WTC11 (cell line): Measurements from ENCODE around the gene PAQR4. TPM values are rescaled to one million over a fixed set of nuclear protein-coding genes. Genes with fewer than 3 reads are reported as not detected.

Experiments
- ATAC-seq: fragments of 200-7000 bp; cut with Tn5 transposase; 2 replicates; pipeline ENCODE4 v1.10.0; 2021; ENCODE audit warnings: mild to moderate bottlenecking, moderate library complexity
- CTCF ChIA-PET: fragments of 300-600 bp; sonication (Branson Sonifier 250); formaldehyde crosslinking; loops from one replicate; lab custom pipeline; 2021; ENCODE audit warnings: antibody characterized with exemption; lab: Charles Lee
- POLR2A ChIA-PET: fragments of 350-600 bp; sonication (Branson Sonifier 250); formaldehyde crosslinking; loops from one replicate; lab custom pipeline; 2021; ENCODE audit warnings: antibody characterized with exemption; lab: Charles Lee
- DNase-seq: peaks from one replicate; pipeline ENCODE4 v3.0.0; 2021; ENCODE audit warnings: low spot score
- H3K27ac Mint-ChIP-seq: 2 replicates; pipeline ENCODE4 v1.8.0; 2021; ENCODE audit warnings: mixed read lengths
- H3K27me3 Mint-ChIP-seq: 2 replicates; pipeline ENCODE4 v1.8.0; 2021; ENCODE audit warnings: low read depth, mild to moderate bottlenecking, moderate library complexity, mixed read lengths
- H3K36me3 Mint-ChIP-seq: 2 replicates; pipeline ENCODE4 v1.8.0; 2021; ENCODE audit warnings: mixed read lengths
- H3K4me1 Mint-ChIP-seq: 2 replicates; pipeline ENCODE4 v1.8.0; 2022; ENCODE audit warnings: mixed read lengths
- H3K4me3 Mint-ChIP-seq: 2 replicates; pipeline ENCODE4 v1.8.0; 2021; ENCODE audit warnings: mild to moderate bottlenecking, moderate library complexity, mixed read lengths
- H3K9me3 Mint-ChIP-seq: 2 replicates; pipeline ENCODE4 v1.8.0; 2021; ENCODE audit warnings: mixed read lengths
- ARID4B ChIP-seq: sonication (generic); formaldehyde crosslinking; IDR thresholded peaks from 2 replicates; pipeline ENCODE4 v1.8.0; 2023; ENCODE audit warnings: missing genetic modification reagents, mild to moderate bottlenecking, borderline replicate concordance
- E2F4 ChIP-seq: sonication (generic); formaldehyde crosslinking; IDR thresholded peaks from 2 replicates; pipeline ENCODE4 v1.8.1; 2022; ENCODE audit warnings: low read depth, mild to moderate bottlenecking, moderate library complexity, missing genetic modification reagents, borderline replicate concordance
- ETV6 ChIP-seq: sonication (generic); formaldehyde crosslinking; IDR thresholded peaks from 2 replicates; pipeline ENCODE4 v1.8.1; 2022; ENCODE audit warnings: mild to moderate bottlenecking, missing genetic modification reagents
- HMGXB4 ChIP-seq: sonication (generic); formaldehyde crosslinking; IDR thresholded peaks from 2 replicates; pipeline ENCODE4 v1.8.1; 2023; ENCODE audit warnings: mild to moderate bottlenecking, moderate library complexity, missing genetic modification reagents
- NFATC4 ChIP-seq: fragments of 250-450 bp; sonication (Bioruptor Pico); IDR thresholded peaks from 2 replicates; pipeline ENCODE4 v1.9.0; 2021; ENCODE audit warnings: mild to moderate bottlenecking
- ZNF671 ChIP-seq: fragments of 250-450 bp; sonication (Bioruptor Pico); IDR thresholded peaks from 2 replicates; pipeline ENCODE4 v1.8.0; 2021; ENCODE audit warnings: mild to moderate bottlenecking
- total RNA-seq: library from RNA; stranded (reverse); gene quantifications from 3 replicates; pipeline ENCODE4 v1.2.3, GENCODE V29; 2021

Gene PAQR4
- total RNA-seq, 1 experiment from 2014 or later = 32.4 TPM

GRCh38 chr16:2971134-2971984 is 2.2 kb downstream of the PAQR4 start:
- ChIA-PET CTCF (interaction anchor here (1.5 to 4.2 kb wide), 4 partner anchors 11 to 60 kb away, joined by 4 to 28 read pairs (median 9); no protein-coding TSS in a partner anchor), POLR2A (interaction anchor here (0.6 to 1.8 kb wide), 4 partner anchors 9 to 132 kb away, joined by 3 to 11 read pairs (median 6); partner anchors contain the start of genes PKMYT1 and TNFRSF12A)
- H3K9me3 Mint-ChIP-seq = no peaks in the 10 kb centered on the region
- TF ChIP-seq E2F4 (CRISPR knock-in tag) = peak; percentile 33; the same call in 1 of the 2 replicates
- TF ChIP-seq ARID4B = no peak
- H3K4me1 Mint-ChIP-seq = peaks cover 23% of the 10 kb centered on the region
- H3K4me3 Mint-ChIP-seq = peak overlapping the region; percentile 61
- peaks cover 19% of the 10 kb centered on the region for H3K27me3 Mint-ChIP-seq
- ATAC-seq (no peak), DNase-seq (no peak)
- peaks cover 9% of the 10 kb centered on the region; the same call in 1 of the 2 replicates for H3K36me3 Mint-ChIP-seq
- H3K27ac Mint-ChIP-seq = no peak overlapping the region; the same call in 1 of the 2 replicates

GRCh38 chr16:2971985-2972784 is 3.0 kb downstream of the PAQR4 start:
- Mint-ChIP-seq H3K9me3 (no peaks in the 10 kb centered on the region), H3K27me3 (peaks cover 16% of the 10 kb centered on the region), H3K4me3 (no peak overlapping the region), H3K36me3 (peaks cover 9% of the 10 kb centered on the region; the same call in 1 of the 2 replicates), H3K4me1 (peaks cover 23% of the 10 kb centered on the region), H3K27ac (peak overlapping the region; percentile 92)
- no peak for DNase-seq
- TF ChIP-seq ZNF671 (CRISPR knock-in tag) (peak; percentile 27; the same call in 1 of the 2 replicates), ETV6 (no peak)
- no peak for ATAC-seq
- POLR2A ChIA-PET = interaction anchor here (1.4 to 1.6 kb wide), 2 partner anchors 9 to 48 kb away, joined by 4 to 9 read pairs; partner anchors contain the start of genes PKMYT1 and TNFRSF12A
- CTCF ChIA-PET = interaction anchor here (0.6 to 4.2 kb wide), 7 partner anchors 7 to 59 kb away, joined by 3 to 28 read pairs (median 6); no protein-coding TSS in a partner anchor

GRCh38 chr16:2973093-2973492 is 3.9 kb downstream of the PAQR4 start:
- no peaks in the 10 kb centered on the region for H3K9me3 Mint-ChIP-seq
- peaks cover 8% of the 10 kb centered on the region for H3K27me3 Mint-ChIP-seq
- H3K4me3 Mint-ChIP-seq = no peak overlapping the region
- POLR2A ChIA-PET = interaction anchor here (1.6 kb wide), 1 partner anchor 48 kb away, joined by 4 read pairs; the partner anchor contains the start of gene TNFRSF12A
- H3K27ac Mint-ChIP-seq = no peak overlapping the region
- ATAC-seq (no peak), DNase-seq (no peak)
- TF ChIP-seq NFATC4 (CRISPR knock-in tag) (0 out of 2 replicates have a peak, but pooled peaks have one; percentile 9), HMGXB4 (CRISPR knock-in tag) (no peak)
- TF ChIP-seq, all 79 proteins: peak for 1
- CTCF ChIA-PET = interaction anchor here (1.4 to 2.1 kb wide), 5 partner anchors 8 to 55 kb away, joined by 4 to 12 read pairs (median 6); no protein-coding TSS in a partner anchor
- Mint-ChIP-seq H3K4me1 (peaks cover 20% of the 10 kb centered on the region), H3K36me3 (peaks cover 9% of the 10 kb centered on the region; the same call in 1 of the 2 replicates)
